OCI-LY3 (cell line): ENCODE results near the gene TOX3.

Experiments used
- H2AFZ ChIP-seq: fragments of 200-600, 300-600 bp; shearing (Covaris generic); 2 replicates; pipeline ENCODE4 v1.6.0; 2014; ENCODE audit warnings: antibody characterized with exemption, low read depth, low read length
- H3K27ac ChIP-seq: fragments of 200-600, 300-600 bp; sonication (generic); 2 replicates; pipeline ENCODE4 v1.5.1; 2014; ENCODE audit warnings: mild to moderate bottlenecking, low read length, moderate library complexity, mixed read lengths
- H3K27me3 ChIP-seq: fragments of 200-600, 300-600 bp; sonication (generic); 2 replicates; pipeline ENCODE4 v1.6.1; 2014; ENCODE audit warnings: low read depth, low read length, mixed read lengths
- H3K36me3 ChIP-seq: fragments of 200-600, 300-600 bp; sonication (generic); replicated peaks from 2 replicates; pipeline ENCODE3; 2014; ENCODE audit warnings: low read depth, low read length, mixed read lengths
- H3K4me1 ChIP-seq: fragments of 300-600, 200-600 bp; sonication (generic); 2 replicates; pipeline ENCODE4 v1.6.1; 2014; ENCODE audit warnings: low read length, mixed read lengths
- H3K4me2 ChIP-seq: fragments of 200-600, 300-600 bp; sonication (generic); 2 replicates; pipeline ENCODE4 v1.6.1; 2014; ENCODE audit warnings: low read length, mixed read lengths
- H3K4me3 ChIP-seq: fragments of 300-600, 200-600 bp; sonication (generic); 2 replicates; pipeline ENCODE4 v1.5.1; 2014; ENCODE audit warnings: antibody characterized with exemption, mild to moderate bottlenecking, low read length, moderate library complexity
- H3K79me2 ChIP-seq: fragments of 300-600, 200-600 bp; shearing (Covaris generic); 2 replicates; pipeline ENCODE4 v1.6.1; 2014; ENCODE audit warnings: mild to moderate bottlenecking, low read length, mixed read lengths
- H3K9ac ChIP-seq: fragments of 300-600, 200-600 bp; shearing (Covaris generic); 2 replicates; pipeline ENCODE4 v1.6.0; 2014; ENCODE audit warnings: mild to moderate bottlenecking, low read length, moderate library complexity
- H3K9me3 ChIP-seq: fragments of 200-600, 300-600 bp; shearing (Covaris generic); 2 replicates; pipeline ENCODE4 v1.6.1; 2014; ENCODE audit warnings: low read length, mixed read lengths; ENCODE audit not compliant: insufficient read depth
- H4K20me1 ChIP-seq: fragments of 200-600, 300-600 bp; sonication (generic); 2 replicates; pipeline ENCODE4 v1.6.1; 2016; ENCODE audit warnings: low read length, mixed read lengths; ENCODE audit not compliant: insufficient read depth
- CTCF ChIP-seq: fragments of 200-600, 300-600 bp; sonication (generic); IDR thresholded peaks from 2 replicates; pipeline ENCODE4 v1.5.1; 2014; ENCODE audit warnings: antibody characterized with exemption, low read length, low read depth
- EZH2phosphoT487 ChIP-seq: fragments of 200-600 bp; shearing (Covaris generic); IDR thresholded peaks from 2 replicates; pipeline ENCODE4 v1.6.1; 2018; ENCODE audit warnings: antibody characterized with exemption, mixed run types, low read depth

The TOX3 gene

GRCh38 chr16:52537516-52537915, 9.4 kb downstream of the TOX3 start:
- H3K9ac ChIP-seq: no peak overlapping the region
- no peaks in the 10 kb centered on the region for H3K27me3 ChIP-seq
- no peaks in the 10 kb centered on the region for H3K9me3 ChIP-seq
- H3K4me1 ChIP-seq: no peaks in the 10 kb centered on the region
- no peaks in the 10 kb centered on the region for H3K36me3 ChIP-seq
- H3K79me2 ChIP-seq: no peaks in the 10 kb centered on the region
- no peak overlapping the region for H3K4me2 ChIP-seq
- no peak overlapping the region for H2AFZ ChIP-seq
- no peaks in the 10 kb centered on the region for H4K20me1 ChIP-seq
- no peak overlapping the region for H3K27ac ChIP-seq
- no peak for TF ChIP-seq CTCF
- TF ChIP-seq EZH2phosphoT487: no peak
- H3K4me3 ChIP-seq: no peak overlapping the region

GRCh38 chr16:52535076-52535475, 11.9 kb downstream of the TOX3 start:
- Histone ChIP-seq H3K27me3 (no peaks in the 10 kb centered on the region), H3K36me3 (no peaks in the 10 kb centered on the region), H3K79me2 (no peaks in the 10 kb centered on the region), H3K4me3 (no peak overlapping the region), H3K9ac (no peak overlapping the region), H3K27ac (no peak overlapping the region), H3K9me3 (no peaks in the 10 kb centered on the region), H3K4me2 (no peak overlapping the region), H4K20me1 (no peaks in the 10 kb centered on the region), H2AFZ (no peak overlapping the region), H3K4me1 (no peaks in the 10 kb centered on the region)
- no peak for TF ChIP-seq CTCF
- no peak for TF ChIP-seq EZH2phosphoT487

- Histone ChIP-seq H3K27me3 (no peaks in the 10 kb centered on the region), H3K36me3 (no peaks in the 10 kb centered on the region), H2AFZ (no peak overlapping the region), H3K4me1 (no peaks in the 10 kb centered on the region), H4K20me1 (no peaks in the 10 kb centered on the region), H3K79me2 (no peaks in the 10 kb centered on the region), H3K4me3 (no peak overlapping the region), H3K27ac (no peak overlapping the region), H3K4me2 (no peak overlapping the region), H3K9me3 (no peaks in the 10 kb centered on the region), H3K9ac (no peak overlapping the region)
- TF ChIP-seq CTCF (no peak), EZH2phosphoT487 (no peak)
Measured at GRCh38 chr16:52533296-52533695, 13.6 kb downstream of the TOX3 start.

GRCh38 chr16:52532384-52532783, 14.6 kb downstream of the TOX3 start:
- Histone ChIP-seq H3K79me2 (no peaks in the 10 kb centered on the region), H3K27ac (no peak overlapping the region), H3K4me1 (no peaks in the 10 kb centered on the region)

More at GRCh38 chr16:52532384-52532783, 14.6 kb downstream of the TOX3 start:
- Histone ChIP-seq H3K9ac (no peak overlapping the region), H3K27me3 (no peaks in the 10 kb centered on the region), H3K4me2 (no peak overlapping the region), H3K4me3 (no peak overlapping the region), H3K36me3 (no peaks in the 10 kb centered on the region), H4K20me1 (no peaks in the 10 kb centered on the region), H2AFZ (no peak overlapping the region), H3K9me3 (no peaks in the 10 kb centered on the region)
- TF ChIP-seq CTCF (no peak), EZH2phosphoT487 (no peak)
